ENCODE measurements around the gene LRRC30. TPM values are rescaled to one million over a fixed set of nuclear protein-coding genes. Genes with fewer than 3 reads are reported as not detected.

LRRC30 gene
- total and polyA plus RNA-seq, 2 of the 13 experiments (the other 11 are each of a cell fraction or from before 2014, with no cell fraction given) = not detected

DNA sequence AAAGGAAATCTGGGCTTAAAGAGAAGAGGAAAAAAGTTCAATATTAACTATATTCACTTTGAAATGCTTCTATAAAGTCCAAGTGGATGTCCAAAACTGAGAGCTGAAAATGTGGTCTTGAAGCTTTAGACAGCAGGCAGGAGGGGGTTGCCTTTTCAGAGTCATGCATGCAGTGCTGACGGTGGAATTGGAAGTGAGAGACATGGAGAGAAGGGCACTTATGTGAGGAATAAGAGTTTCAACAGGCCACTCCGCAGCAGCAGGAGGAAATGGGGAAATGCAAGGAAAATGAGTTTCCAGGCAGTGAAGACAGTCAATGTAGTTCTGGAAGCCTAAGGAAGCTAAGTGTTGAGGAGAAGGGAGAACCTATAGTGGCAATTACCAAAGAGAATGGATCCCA is 33.0 kb upstream of the LRRC30 start (continued):
- no peak for TF ChIP-seq ZSCAN29 (CRISPR knock-in tag; conservative IDR thresholded peaks at IDR 0.05)

DNA sequence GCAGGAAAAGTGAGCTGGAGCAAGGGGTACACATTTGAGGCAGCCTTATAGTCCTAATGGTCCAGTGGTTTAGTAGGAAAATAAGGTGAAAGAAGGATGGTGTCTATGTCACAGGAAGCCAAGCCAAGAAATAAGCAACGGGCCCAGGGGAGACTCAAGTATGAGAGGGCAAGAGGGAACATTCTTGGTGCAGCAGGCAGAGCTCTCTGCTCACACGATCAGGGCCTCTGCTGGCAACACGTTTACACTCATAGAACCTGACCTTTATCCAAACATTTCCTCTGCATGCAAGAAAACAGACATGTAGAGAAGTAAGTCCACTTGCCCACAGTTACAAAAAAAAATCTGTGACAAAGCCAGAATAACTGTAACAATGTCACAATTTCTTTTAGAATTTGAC is 32.6 kb upstream of the LRRC30 start:
- Histone ChIP-seq H3K36me3 (replicated peaks in 1 of 2; ENCODE audit: control insufficient read depth in 1 of 2, insufficient read depth in 2 of 2, low read length in 2 of 2) (no peaks in the 10 kb centered on the region), H3K79me2 (ENCODE audit: insufficient read depth, low read length) (no peaks in the 10 kb centered on the region), H2AFZ (ENCODE audit: low read length) (no peak overlapping the region), H3K4me3 (replicated peaks in 1 of 3; ENCODE audit: insufficient read depth in 1 of 3, low read depth in 2 of 3, low read length in 3 of 3) (no peak overlapping the region), H3K27me3 (ENCODE audit: control insufficient read depth in 1 of 2, insufficient read depth in 2 of 2, low read length in 2 of 2) (no peaks in the 10 kb centered on the region; a peak in 1 of 5 replicates), H4K20me1 (ENCODE audit: insufficient read depth, low read length) (no peaks in the 10 kb centered on the region), H3K9ac (ENCODE audit: insufficient read depth, low read depth, low read length) (no peak overlapping the region), H3K9me3 (ENCODE audit: low read length) (no peaks in the 10 kb centered on the region), H3K4me1 (ENCODE audit: insufficient read depth, low read length) (no peaks in the 10 kb centered on the region), H3K27ac (ENCODE audit: extremely low read length, insufficient read depth, low read length) (no peak overlapping the region), H3K4me2 (ENCODE audit: low read depth, low read length) (no peak overlapping the region)
- no peak for DNase-seq (ENCODE audit: low spot score)
- ATAC-seq = no peak
- no peak for TF ChIP-seq ZNF558 (CRISPR knock-in tag; IDR thresholded peaks at IDR 0.05; ENCODE audit: borderline replicate concordance)
- TF ChIP-seq ZNF20 (CRISPR knock-in tag; IDR thresholded peaks at IDR 0.05) = no peak
- no peak for TF ChIP-seq MAFK (conservative IDR thresholded peaks at IDR 0.05 in 1 of 2, IDR thresholded peaks at IDR 0.05 in 1 of 2; ENCODE audit: low read length in 2 of 2)
- TF ChIP-seq, protein P1, sequence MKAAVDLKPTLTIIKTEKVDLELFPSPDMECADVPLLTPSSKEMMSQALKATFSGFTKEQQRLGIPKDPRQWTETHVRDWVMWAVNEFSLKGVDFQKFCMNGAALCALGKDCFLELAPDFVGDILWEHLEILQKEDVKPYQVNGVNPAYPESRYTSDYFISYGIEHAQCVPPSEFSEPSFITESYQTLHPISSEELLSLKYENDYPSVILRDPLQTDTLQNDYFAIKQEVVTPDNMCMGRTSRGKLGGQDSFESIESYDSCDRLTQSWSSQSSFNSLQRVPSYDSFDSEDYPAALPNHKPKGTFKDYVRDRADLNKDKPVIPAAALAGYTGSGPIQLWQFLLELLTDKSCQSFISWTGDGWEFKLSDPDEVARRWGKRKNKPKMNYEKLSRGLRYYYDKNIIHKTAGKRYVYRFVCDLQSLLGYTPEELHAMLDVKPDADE (CRISPR knock-in tag; IDR thresholded peaks at IDR 0.05) = no peak
- TF ChIP-seq MED13 (CRISPR knock-in tag; IDR thresholded peaks at IDR 0.05) = no peak
- no peak for TF ChIP-seq NFKB2 (CRISPR knock-in tag; IDR thresholded peaks at IDR 0.05; ENCODE audit: borderline replicate concordance)
- TF ChIP-seq ZNF703 (CRISPR knock-in tag; IDR thresholded peaks at IDR 0.05; ENCODE audit: borderline replicate concordance) = no peak
- no peak for TF ChIP-seq ZNF44 (CRISPR knock-in tag; IDR thresholded peaks at IDR 0.05)
- TF ChIP-seq RXRB (CRISPR knock-in tag; IDR thresholded peaks at IDR 0.05; ENCODE audit: borderline replicate concordance) = no peak
- 21% methylated on average over 3 of the region's 3 CpGs for WGBS (ENCODE audit: low lambda C conversion rate)
- in situ Hi-C loops (cut with HindIII; ENCODE audit: extremely low pct_ligation_motif_present, low pct_unique_long_range_greater_than_20kb) = no loop called here
- no TSS peak for BruUV-seq (replicated peaks)
- ChIA-PET CTCF (ENCODE audit: low intra/inter-chr PET ratio, low total read pairs) (no interaction called here), POLR2A (no interaction called here)
- intact Hi-C loops (cut with micrococcal nuclease; ENCODE audit: unreplicated experiment) = no loop called here
- FAIRE-seq = no peak
